Endothelial cell (in vitro differentiated cells): ENCODE measurements around the gene CRMP1. TPM values are rescaled to one million over a fixed set of nuclear protein-coding genes. Genes with fewer than 3 reads are reported as not detected.

Experiments used
- DNase-seq: peaks from one replicate; pipeline ENCODE4 v3.0.0; 2021; ENCODE audit warnings: low spot score
- H3K27ac Mint-ChIP-seq: one replicate; pipeline ENCODE4 v1.8.0; 2021; ENCODE audit warnings: mixed read lengths, inconsistent platforms; ENCODE audit not compliant: unreplicated experiment
- H3K27me3 Mint-ChIP-seq: one replicate; pipeline ENCODE4 v1.8.0; 2021; ENCODE audit warnings: mild to moderate bottlenecking, moderate library complexity, mixed read lengths, inconsistent platforms; ENCODE audit not compliant: unreplicated experiment
- H3K36me3 Mint-ChIP-seq: one replicate; pipeline ENCODE4 v1.8.0; 2021; ENCODE audit warnings: mild to moderate bottlenecking, low read depth, mixed read lengths, inconsistent platforms; ENCODE audit not compliant: unreplicated experiment
- H3K4me1 Mint-ChIP-seq: one replicate; pipeline ENCODE4 v1.8.0; 2021; ENCODE audit warnings: mild to moderate bottlenecking, mixed read lengths, inconsistent platforms; ENCODE audit not compliant: unreplicated experiment
- H3K4me3 Mint-ChIP-seq: one replicate; pipeline ENCODE4 v1.8.0; 2021; ENCODE audit warnings: mild to moderate bottlenecking, mixed read lengths, inconsistent platforms; ENCODE audit not compliant: unreplicated experiment
- H3K9me3 Mint-ChIP-seq: one replicate; pipeline ENCODE4 v1.8.0; 2021; ENCODE audit warnings: mixed read lengths, inconsistent platforms; ENCODE audit not compliant: unreplicated experiment
- CTCF ChIP-seq: fragments of 200-600 bp; sonication (generic); IDR thresholded peaks from one replicate; pipeline ENCODE4 v1.5.0; 2021; ENCODE audit warnings: antibody characterized with exemption; ENCODE audit not compliant: unreplicated experiment
- total RNA-seq: library from RNA; stranded (reverse); fragmentation: NEBNext Ultra II Directional; extraction: Animal tissue kit (Norgen Biotek cat#: 25700); gene quantifications from one replicate; pipeline ENCODE4 v1.2.1, GENCODE V29; 2021; ENCODE audit not compliant: unreplicated experiment

The CRMP1 gene
- total RNA-seq, 1 donor from 2014 or later, result 71.2 TPM

GRCh38 chr4:5796976-5797375, 95.9 kb downstream of the CRMP1 start:
- no peaks in the 10 kb centered on the region for H3K4me1 Mint-ChIP-seq
- no peak for DNase-seq
- no peaks in the 10 kb centered on the region for H3K27me3 Mint-ChIP-seq
- no peak for TF ChIP-seq CTCF
- H3K27ac Mint-ChIP-seq, result no peak overlapping the region
- H3K9me3 Mint-ChIP-seq, result no peaks in the 10 kb centered on the region
- H3K36me3 Mint-ChIP-seq, result peaks cover 20% of the 10 kb centered on the region
- no peak overlapping the region for H3K4me3 Mint-ChIP-seq

GRCh38 chr4:5795580-5795979, 97.3 kb downstream of the CRMP1 start:
- H3K27me3 Mint-ChIP-seq, result peaks cover 2% of the 10 kb centered on the region
- no peak for DNase-seq
- H3K4me3 Mint-ChIP-seq, result no peak overlapping the region
- no peaks in the 10 kb centered on the region for H3K4me1 Mint-ChIP-seq
- H3K36me3 Mint-ChIP-seq, result peaks cover 16% of the 10 kb centered on the region
- no peak for TF ChIP-seq CTCF
- H3K27ac Mint-ChIP-seq, result no peak overlapping the region
- H3K9me3 Mint-ChIP-seq, result no peaks in the 10 kb centered on the region

- Mint-ChIP-seq H3K4me3 (no peak overlapping the region), H3K27ac (no peak overlapping the region), H3K27me3 (peaks cover 2% of the 10 kb centered on the region), H3K4me1 (no peaks in the 10 kb centered on the region), H3K9me3 (no peaks in the 10 kb centered on the region), H3K36me3 (peaks cover 18% of the 10 kb centered on the region)
- no peak for TF ChIP-seq CTCF
- DNase-seq, result no peak
Observed at GRCh38 chr4:5793514-5793913, 99.4 kb downstream of the CRMP1 start.

- no peak for TF ChIP-seq CTCF
- Mint-ChIP-seq H3K27me3 (peaks cover 4% of the 10 kb centered on the region), H3K4me3 (no peak overlapping the region), H3K27ac (no peak overlapping the region), H3K36me3 (peaks cover 23% of the 10 kb centered on the region), H3K9me3 (no peaks in the 10 kb centered on the region), H3K4me1 (no peaks in the 10 kb centered on the region)
- no peak for DNase-seq
Observed at GRCh38 chr4:5791654-5792053, 101.2 kb downstream of the CRMP1 start.

GRCh38 chr4:5790546-5790857, 102.4 kb downstream of the CRMP1 start:
- H3K4me1 Mint-ChIP-seq, result no peaks in the 10 kb centered on the region
- no peaks in the 10 kb centered on the region for H3K9me3 Mint-ChIP-seq
- H3K27me3 Mint-ChIP-seq, result peaks cover 4% of the 10 kb centered on the region
- TF ChIP-seq CTCF, result peak; percentile 6
- no peak for DNase-seq
- no peak overlapping the region for H3K4me3 Mint-ChIP-seq
- no peak overlapping the region for H3K27ac Mint-ChIP-seq
- H3K36me3 Mint-ChIP-seq, result peaks cover 21% of the 10 kb centered on the region
